GM12878 (cell line): ENCODE measurements around the gene CELF2. TPM values are rescaled to one million over a fixed set of nuclear protein-coding genes. Genes with fewer than 3 reads are reported as not detected.

Experiments used
- ATAC-seq: fragments of 200-7000 bp; cut with Tn5 transposase; 3 replicates; pipeline ENCODE4 v1.9.1; 2020; ENCODE audit warnings: mild to moderate bottlenecking, moderate library complexity
- BruUV-seq: library from RNA; stranded (reverse); fragments of 400-500 nt; replicated peaks from 2 replicates; lab custom pipeline; 2021; lab: Mats Ljungman, UMichigan
- CTCF ChIA-PET: fragments of 300-600 bp; sonication (Branson Sonifier 250); formaldehyde crosslinking; extraction: SDS; loops from one replicate; lab custom pipeline; 2021; ENCODE audit warnings: inconsistent platforms; lab: Yijun Ruan, JAX
- POLR2A ChIA-PET: fragments of 350-600 bp; formaldehyde crosslinking; extraction: SDS; loops from one replicate; lab custom pipeline; 2021; ENCODE audit warnings: inconsistent platforms; lab: Charles Lee
- RAD21 ChIA-PET: fragments of 300-600 bp; sonication (Branson Sonifier 250); formaldehyde crosslinking; loops from one replicate; lab custom pipeline; 2023; ENCODE audit warnings: antibody characterized with exemption; ENCODE audit not compliant: unreplicated experiment; lab: Charles Lee
- SMC1A ChIA-PET: fragments of 300-600 bp; sonication (Branson Sonifier 250); formaldehyde crosslinking; loops from one replicate; lab custom pipeline; 2023; ENCODE audit not compliant: unreplicated experiment, uncharacterized antibody; lab: Charles Lee
- DNase-seq: peaks from one replicate; pipeline ENCODE4 v3.0.0-alpha.2; 2011; ENCODE audit warnings: low read depth, low spot score
- FAIRE-seq: peaks from 3 replicates; lab custom pipeline; 2011; peaks lifted over from hg19 to GRCh38; lab: Jason Lieb, UNC
- H2AFZ ChIP-seq: 2 replicates; pipeline ENCODE4 v1.6.0; 2011; ENCODE audit warnings: low read depth, low read length, control low read depth; ENCODE audit not compliant: control insufficient read depth
- H3K27ac ChIP-seq: 2 replicates; pipeline ENCODE4 v1.5.1; 2011; ENCODE audit warnings: control low read depth; ENCODE audit not compliant: control insufficient read depth, insufficient read depth
- H3K27me3 ChIP-seq, 2 experiments: replicated peaks in 1 of 2; 2 replicates each; pipeline versions ENCODE4 v1.6.0 to v1.6.1; 2011; ENCODE audit warnings: low read length in 1 of 2; ENCODE audit not compliant: control insufficient read depth in 2 of 2, insufficient read depth in 2 of 2
- H3K36me3 ChIP-seq, 2 experiments: 2 replicates each; pipeline ENCODE4 v1.5.1; 2011; ENCODE audit warnings: low read length in 1 of 2; ENCODE audit not compliant: control insufficient read depth in 2 of 2, insufficient read depth in 2 of 2
- H3K4me1 ChIP-seq: 2 replicates; pipeline ENCODE4 v1.6.1; 2011; ENCODE audit warnings: mild to moderate bottlenecking, low read length, moderate library complexity, mixed read lengths; ENCODE audit not compliant: control insufficient read depth, insufficient read depth
- H3K4me2 ChIP-seq: 2 replicates; pipeline ENCODE4 v1.6.0; 2011; ENCODE audit warnings: control low read depth; ENCODE audit not compliant: control insufficient read depth, insufficient read depth
- H3K4me3 ChIP-seq: fragments of 200-600 bp; sonication (generic); 2 replicates; pipeline ENCODE4 v1.5.1; 2016
- H3K79me2 ChIP-seq: 2 replicates; pipeline ENCODE4 v1.6.0; 2011; ENCODE audit warnings: low read length; ENCODE audit not compliant: control insufficient read depth, insufficient read depth
- H3K9ac ChIP-seq: 2 replicates; pipeline ENCODE4 v1.8.0; 2011; ENCODE audit warnings: low read length, control low read depth, mixed read lengths; ENCODE audit not compliant: control insufficient read depth, insufficient read depth
- H3K9me3 ChIP-seq: replicated peaks from 3 replicates; pipeline ENCODE4 v1.5.1; 2011; ENCODE audit warnings: mild to moderate bottlenecking, low read length; ENCODE audit not compliant: control insufficient read depth, insufficient read depth
- H4K20me1 ChIP-seq: 2 replicates; pipeline ENCODE4 v1.6.0; 2011; ENCODE audit not compliant: control insufficient read depth, insufficient read depth
- FOXM1 ChIP-seq: IDR thresholded peaks from 2 replicates; pipeline ENCODE4 v1.6.1; 2012; ENCODE audit warnings: low read depth, mild to moderate bottlenecking, inconsistent platforms, low read length, moderate library complexity
- NFIC ChIP-seq: IDR thresholded peaks from 2 replicates; pipeline ENCODE4 v1.6.1; 2012; ENCODE audit warnings: low read depth, mild to moderate bottlenecking, inconsistent platforms, low read length, moderate library complexity
- RAD21 ChIP-seq: IDR thresholded peaks from 2 replicates; pipeline ENCODE4 v1.6.1; 2011; ENCODE audit warnings: mild to moderate bottlenecking, low read depth, low read length, moderate library complexity; ENCODE audit not compliant: insufficient read depth
- SMAD5 ChIP-seq: IDR thresholded peaks from 2 replicates; pipeline ENCODE4 v1.6.1; 2016; ENCODE audit warnings: antibody characterized with exemption, low read depth
- TAF1 ChIP-seq: IDR thresholded peaks from 2 replicates; pipeline ENCODE4 v1.6.1; 2011; ENCODE audit warnings: mild to moderate bottlenecking, low read depth, low read length, borderline replicate concordance
- WGBS: methylation state at CpG from one replicate; pipeline ENCODE4 v1.1.6; 2016; ENCODE audit warnings: low lambda C conversion rate; ENCODE audit not compliant: insufficient replicate concordance, insufficient coverage; ENCODE audit errors: missing lambda C conversion rate; 5-methylcytosine and 5-hydroxymethylcytosine counted together
- in situ Hi-C: fragments of 300-500 bp; cut with MboI; formaldehyde crosslinking; loops from 9 replicates; pipeline ENCODE4 v1.14.3; 2018; ENCODE audit warnings: mixed read lengths
- intact Hi-C: fragments of 100-400 bp; cut with micrococcal nuclease; formaldehyde crosslinking; loops from one replicate; pipeline ENCODE4 v1.14.2; 2022; ENCODE audit not compliant: unreplicated experiment
- polyA plus RNA-seq, 11 experiments: library from polyadenylated mRNA; depleted of rRNA in 4 of 11; unstranded in 6 of 11; stranded (reverse) in 5 of 11; fragments of >200 nt; fragmentation: Nextera tagmentation in 4 of 11; fragmentation: Illumina TruSeq in 1 of 11; extraction: Ambion mirVana in 4 of 11; extraction: Trizol in 1 of 11; gene quantifications; 1 replicate in 1 of 11; 2 replicates in 10 of 11; pipeline versions ENCODE4 v1.2.1 to v1.2.3, GENCODE V29; 2011 to 2016; ENCODE audit warnings: inconsistent platforms in 2 of 11, missing spikeins in 2 of 11, low read depth in 1 of 11
- total RNA-seq, 4 experiments: library from RNA; depleted of rRNA in 3 of 4; stranded (reverse); fragments of >200 nt in 3 of 4; fragmentation: Illumina TruSeq in 1 of 4; extraction: Trizol in 1 of 4; gene quantifications; 2 replicates each; pipeline versions ENCODE4 v1.2.1 to v1.2.3, GENCODE V29; 2013 to 2021
- TF ChIP-seq, protein P1 (sequence below): fragments of 450-650 bp; IDR thresholded peaks from 2 replicates; pipeline ENCODE4 v1.6.1; 2017; ENCODE audit warnings: mild to moderate bottlenecking, moderate library complexity
- TF ChIP-seq, protein P2 (sequence below): IDR thresholded peaks from 2 replicates; pipeline ENCODE4 v1.6.1; 2011; ENCODE audit warnings: borderline replicate concordance, low read depth, mild to moderate bottlenecking, moderate library complexity, low read length; ENCODE audit not compliant: insufficient read depth, poor library complexity, severe bottlenecking

The CELF2 gene
- total and polyA plus RNA-seq, 10 of the 15 experiments (the other 5 are each of a cell fraction or from before 2014, with no cell fraction given), result 20.8 to 129 (median 86.3) TPM

DNA sequence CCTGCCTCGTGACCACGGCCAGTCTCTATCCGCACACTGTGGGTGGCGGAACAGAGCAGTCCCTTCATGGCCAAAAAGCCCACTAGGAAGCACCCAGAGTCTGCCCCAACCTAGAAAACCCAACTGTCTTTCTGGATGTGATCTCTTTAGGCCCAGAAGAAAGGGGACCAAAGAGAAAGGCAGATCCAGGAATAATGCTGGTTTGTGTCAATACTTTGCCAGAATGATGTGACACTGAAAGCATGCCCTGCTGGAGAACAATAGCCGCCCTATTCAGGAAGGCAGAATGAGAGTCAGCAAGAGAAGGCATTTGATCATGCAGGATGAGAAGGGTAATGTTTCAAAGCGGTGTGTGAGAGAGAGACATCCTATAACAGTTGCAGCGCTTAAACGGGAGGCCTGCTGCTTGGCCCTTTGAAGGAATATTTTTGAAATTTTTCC lies 319.1 kb downstream of the CELF2 start:
- over 99% methylated on average over 8 of the region's 8 CpGs for WGBS
- FAIRE-seq (no peak), DNase-seq (no peak), ATAC-seq (no peak)
- H3K9ac ChIP-seq, result no peak overlapping the region
- no peak overlapping the region for H2AFZ ChIP-seq
- RAD21 ChIA-PET, result no interaction called here
- TF ChIP-seq, protein P1, sequence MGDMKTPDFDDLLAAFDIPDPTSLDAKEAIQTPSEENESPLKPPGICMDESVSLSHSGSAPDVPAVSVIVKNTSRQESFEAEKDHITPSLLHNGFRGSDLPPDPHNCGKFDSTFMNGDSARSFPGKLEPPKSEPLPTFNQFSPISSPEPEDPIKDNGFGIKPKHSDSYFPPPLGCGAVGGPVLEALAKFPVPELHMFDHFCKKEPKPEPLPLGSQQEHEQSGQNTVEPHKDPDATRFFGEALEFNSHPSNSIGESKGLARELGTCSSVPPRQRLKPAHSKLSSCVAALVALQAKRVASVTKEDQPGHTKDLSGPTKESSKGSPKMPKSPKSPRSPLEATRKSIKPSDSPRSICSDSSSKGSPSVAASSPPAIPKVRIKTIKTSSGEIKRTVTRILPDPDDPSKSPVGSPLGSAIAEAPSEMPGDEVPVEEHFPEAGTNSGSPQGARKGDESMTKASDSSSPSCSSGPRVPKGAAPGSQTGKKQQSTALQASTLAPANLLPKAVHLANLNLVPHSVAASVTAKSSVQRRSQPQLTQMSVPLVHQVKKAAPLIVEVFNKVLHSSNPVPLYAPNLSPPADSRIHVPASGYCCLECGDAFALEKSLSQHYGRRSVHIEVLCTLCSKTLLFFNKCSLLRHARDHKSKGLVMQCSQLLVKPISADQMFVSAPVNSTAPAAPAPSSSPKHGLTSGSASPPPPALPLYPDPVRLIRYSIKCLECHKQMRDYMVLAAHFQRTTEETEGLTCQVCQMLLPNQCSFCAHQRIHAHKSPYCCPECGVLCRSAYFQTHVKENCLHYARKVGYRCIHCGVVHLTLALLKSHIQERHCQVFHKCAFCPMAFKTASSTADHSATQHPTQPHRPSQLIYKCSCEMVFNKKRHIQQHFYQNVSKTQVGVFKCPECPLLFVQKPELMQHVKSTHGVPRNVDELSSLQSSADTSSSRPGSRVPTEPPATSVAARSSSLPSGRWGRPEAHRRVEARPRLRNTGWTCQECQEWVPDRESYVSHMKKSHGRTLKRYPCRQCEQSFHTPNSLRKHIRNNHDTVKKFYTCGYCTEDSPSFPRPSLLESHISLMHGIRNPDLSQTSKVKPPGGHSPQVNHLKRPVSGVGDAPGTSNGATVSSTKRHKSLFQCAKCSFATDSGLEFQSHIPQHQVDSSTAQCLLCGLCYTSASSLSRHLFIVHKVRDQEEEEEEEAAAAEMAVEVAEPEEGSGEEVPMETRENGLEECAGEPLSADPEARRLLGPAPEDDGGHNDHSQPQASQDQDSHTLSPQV, result no peak
- TF ChIP-seq TAF1 (no peak), SMAD5 (0 out of 2 replicates have a peak, but pooled peaks have one; percentile 11), FOXM1 (no peak), RAD21 (no peak), NFIC (no peak)
- TF ChIP-seq, protein P2, sequence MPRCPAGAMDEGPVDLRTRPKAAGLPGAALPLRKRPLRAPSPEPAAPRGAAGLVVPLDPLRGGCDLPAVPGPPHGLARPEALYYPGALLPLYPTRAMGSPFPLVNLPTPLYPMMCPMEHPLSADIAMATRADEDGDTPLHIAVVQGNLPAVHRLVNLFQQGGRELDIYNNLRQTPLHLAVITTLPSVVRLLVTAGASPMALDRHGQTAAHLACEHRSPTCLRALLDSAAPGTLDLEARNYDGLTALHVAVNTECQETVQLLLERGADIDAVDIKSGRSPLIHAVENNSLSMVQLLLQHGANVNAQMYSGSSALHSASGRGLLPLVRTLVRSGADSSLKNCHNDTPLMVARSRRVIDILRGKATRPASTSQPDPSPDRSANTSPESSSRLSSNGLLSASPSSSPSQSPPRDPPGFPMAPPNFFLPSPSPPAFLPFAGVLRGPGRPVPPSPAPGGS, result peak; percentile 32
- SMC1A ChIA-PET, result no interaction called here
- H3K79me2 ChIP-seq, result no peaks in the 10 kb centered on the region
- H3K4me2 ChIP-seq, result no peak overlapping the region
- BruUV-seq, result no TSS peak
- in situ Hi-C loops (no loop called here), intact Hi-C loops (loop anchor here (10.0 kb wide), 1 partner anchor 138 kb away; no protein-coding TSS in a partner anchor)
- POLR2A ChIA-PET, result no interaction called here
- H3K9me3 ChIP-seq, result no peaks in the 10 kb centered on the region
- no peak overlapping the region for H3K27ac ChIP-seq
- CTCF ChIA-PET, result interaction anchor here (0.8 kb wide), 1 partner anchor 9 kb away, joined by 3 read pairs; no protein-coding TSS in a partner anchor
- no peaks in the 10 kb centered on the region for H4K20me1 ChIP-seq
- H3K36me3 ChIP-seq, result peaks cover 0 to 13% of the 10 kb centered on the region in 2 experiments; a peak in 2 of 4 replicates
- no peaks in the 10 kb centered on the region for H3K4me1 ChIP-seq
- H3K4me3 ChIP-seq, result no peak overlapping the region
- no peaks in the 10 kb centered on the region for H3K27me3 ChIP-seq
